ENCODE results near the gene CLTRN.

The CLTRN gene

GRCh38 chrX:15681433-15681832 is 16.8 kb upstream of the CLTRN start:
- Histone ChIP-seq H3K4me3 (ENCODE audit: low read length) (no peak overlapping the region), H3K4me1 (ENCODE audit: low read length) (peaks cover 5% of the 10 kb centered on the region), H3K36me3 (replicated peaks; ENCODE audit: low read depth, low read length) (no peaks in the 10 kb centered on the region), H3K4me2 (ENCODE audit: low read length) (no peak overlapping the region), H2AFZ (ENCODE audit: low read depth, low read length) (no peak overlapping the region), H3K27me3 (ENCODE audit: low read depth, low read length) (no peaks in the 10 kb centered on the region), H4K20me1 (ENCODE audit: insufficient read depth, low read length) (no peaks in the 10 kb centered on the region), H3K27ac (ENCODE audit: low read length) (no peak overlapping the region), H3K9me3 (ENCODE audit: insufficient read depth, low read length) (no peaks in the 10 kb centered on the region), H3K9ac (ENCODE audit: low read length) (no peak overlapping the region), H3K79me2 (ENCODE audit: low read length) (peaks cover 44% of the 10 kb centered on the region)
- no peak for TF ChIP-seq CTCF (IDR thresholded peaks at IDR 0.05; ENCODE audit: low read depth, low read length)
- no peak for TF ChIP-seq EZH2phosphoT487 (IDR thresholded peaks at IDR 0.05; ENCODE audit: low read depth)

- H3K9me3 ChIP-seq (ENCODE audit: insufficient read depth, low read length), result no peaks in the 10 kb centered on the region
- H3K4me1 ChIP-seq (ENCODE audit: low read length), result peaks cover 7% of the 10 kb centered on the region
- no peak overlapping the region for H3K27ac ChIP-seq (ENCODE audit: low read length)
- no peaks in the 10 kb centered on the region for H4K20me1 ChIP-seq (ENCODE audit: insufficient read depth, low read length)
- no peak overlapping the region for H2AFZ ChIP-seq (ENCODE audit: low read depth, low read length)
- H3K36me3 ChIP-seq (replicated peaks; ENCODE audit: low read depth, low read length), result no peaks in the 10 kb centered on the region
- H3K27me3 ChIP-seq (ENCODE audit: low read depth, low read length), result no peaks in the 10 kb centered on the region
- no peak overlapping the region for H3K4me2 ChIP-seq (ENCODE audit: low read length)
- no peak overlapping the region for H3K4me3 ChIP-seq (ENCODE audit: low read length)
- no peak for TF ChIP-seq EZH2phosphoT487 (IDR thresholded peaks at IDR 0.05; ENCODE audit: low read depth)
- TF ChIP-seq CTCF (IDR thresholded peaks at IDR 0.05; ENCODE audit: low read depth, low read length), result no peak
- H3K79me2 ChIP-seq (ENCODE audit: low read length), result peaks cover 54% of the 10 kb centered on the region
- H3K9ac ChIP-seq (ENCODE audit: low read length), result no peak overlapping the region
These were observed 15.8 kb upstream of the CLTRN start for GRCh38 chrX:15680401-15680800.

DNA sequence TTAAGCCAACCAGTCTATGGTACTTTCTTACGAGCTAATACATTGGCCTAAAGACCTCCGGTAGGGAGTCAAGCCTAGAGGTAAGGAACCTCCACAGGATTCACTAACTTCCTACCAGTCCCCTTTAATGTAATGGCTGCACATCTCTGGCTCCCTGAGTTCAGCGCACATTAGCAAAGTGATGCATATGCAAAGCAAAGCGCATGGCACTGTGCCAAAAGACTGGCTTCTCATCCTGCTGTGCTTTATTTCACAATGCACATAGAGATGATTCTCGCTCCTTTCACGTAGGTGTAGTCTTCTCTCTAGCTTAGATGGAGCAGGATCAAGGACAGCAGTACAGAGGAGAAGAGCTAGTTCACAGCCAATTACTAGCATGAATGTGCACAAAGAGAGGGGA is 14.6 kb upstream of the CLTRN start:
- no peaks in the 10 kb centered on the region for H4K20me1 ChIP-seq (ENCODE audit: insufficient read depth, low read length)
- H3K4me1 ChIP-seq (ENCODE audit: low read length), result peaks cover 7% of the 10 kb centered on the region
- no peak overlapping the region for H3K4me3 ChIP-seq (ENCODE audit: low read length)
- H2AFZ ChIP-seq (ENCODE audit: low read depth, low read length), result no peak overlapping the region
- H3K79me2 ChIP-seq (ENCODE audit: low read length), result peaks cover 50% of the 10 kb centered on the region
- H3K36me3 ChIP-seq (replicated peaks; ENCODE audit: low read depth, low read length), result no peaks in the 10 kb centered on the region
- TF ChIP-seq EZH2phosphoT487 (IDR thresholded peaks at IDR 0.05; ENCODE audit: low read depth), result no peak
- no peak for TF ChIP-seq CTCF (IDR thresholded peaks at IDR 0.05; ENCODE audit: low read depth, low read length)
- H3K4me2 ChIP-seq (ENCODE audit: low read length), result no peak overlapping the region
- no peaks in the 10 kb centered on the region for H3K27me3 ChIP-seq (ENCODE audit: low read depth, low read length)
- no peak overlapping the region for H3K9ac ChIP-seq (ENCODE audit: low read length)
- H3K27ac ChIP-seq (ENCODE audit: low read length), result no peak overlapping the region
- H3K9me3 ChIP-seq (ENCODE audit: insufficient read depth, low read length), result no peaks in the 10 kb centered on the region

DNA sequence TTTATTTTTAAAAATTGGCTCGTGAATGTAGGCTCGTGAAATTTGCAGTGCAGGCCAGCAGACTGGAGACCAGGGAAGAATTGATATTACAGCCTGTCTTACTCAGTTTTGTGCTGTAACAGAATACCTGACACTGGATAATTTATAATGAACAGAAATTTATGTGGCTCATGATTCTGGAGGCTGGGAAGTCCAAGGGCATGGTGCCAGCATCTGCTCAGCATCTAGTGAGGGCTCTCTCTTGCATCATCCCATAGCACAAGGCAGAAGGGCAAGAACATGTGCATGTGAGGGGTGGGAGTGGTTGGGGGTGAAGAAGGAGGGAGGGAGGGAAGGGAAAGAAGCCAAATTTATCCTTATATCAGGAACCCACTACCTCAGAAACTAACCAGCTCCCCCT is 13.7 kb upstream of the CLTRN start:
- Histone ChIP-seq H3K9me3 (ENCODE audit: insufficient read depth, low read length) (no peaks in the 10 kb centered on the region), H3K27me3 (ENCODE audit: low read depth, low read length) (no peaks in the 10 kb centered on the region), H3K4me3 (ENCODE audit: low read length) (no peak overlapping the region), H2AFZ (ENCODE audit: low read depth, low read length) (no peak overlapping the region), H3K36me3 (replicated peaks; ENCODE audit: low read depth, low read length) (no peaks in the 10 kb centered on the region), H3K27ac (ENCODE audit: low read length) (no peak overlapping the region), H3K79me2 (ENCODE audit: low read length) (peaks cover 50% of the 10 kb centered on the region), H3K4me2 (ENCODE audit: low read length) (no peak overlapping the region), H3K4me1 (ENCODE audit: low read length) (peaks cover 12% of the 10 kb centered on the region), H3K9ac (ENCODE audit: low read length) (no peak overlapping the region), H4K20me1 (ENCODE audit: insufficient read depth, low read length) (no peaks in the 10 kb centered on the region)
- no peak for TF ChIP-seq CTCF (IDR thresholded peaks at IDR 0.05; ENCODE audit: low read depth, low read length)
- TF ChIP-seq EZH2phosphoT487 (IDR thresholded peaks at IDR 0.05; ENCODE audit: low read depth), result no peak
